ENCODE results near the gene RHOBTB3.

DNA sequence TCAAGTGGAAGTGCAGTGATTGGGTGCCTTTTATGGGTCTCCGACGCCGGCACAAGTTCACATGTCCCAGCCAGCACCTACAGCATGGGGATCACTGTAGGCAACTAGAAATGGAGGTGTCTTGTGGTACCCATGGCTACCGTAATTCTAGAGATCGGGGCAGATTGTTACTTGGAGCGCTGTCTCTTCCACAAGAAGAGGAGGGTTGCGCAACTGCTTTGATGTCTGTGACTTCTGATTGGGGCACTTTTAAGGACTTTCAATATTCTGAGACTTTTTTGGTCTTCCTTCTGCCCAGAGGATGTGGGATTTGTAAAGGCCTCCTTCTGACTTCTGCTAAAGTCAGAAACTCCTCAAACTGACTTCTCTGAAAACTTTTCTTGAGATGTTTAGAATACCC lies 49.5 kb downstream of the RHOBTB3 start:
- TF ChIP-seq CTCF (IDR thresholded peaks at IDR 0.05; ENCODE audit: low read depth, low read length) (no peak), POLR2A (IDR thresholded peaks at IDR 0.05; ENCODE audit: extremely low read depth, insufficient read length) (no peak)
- TF ChIP-seq, protein P1, sequence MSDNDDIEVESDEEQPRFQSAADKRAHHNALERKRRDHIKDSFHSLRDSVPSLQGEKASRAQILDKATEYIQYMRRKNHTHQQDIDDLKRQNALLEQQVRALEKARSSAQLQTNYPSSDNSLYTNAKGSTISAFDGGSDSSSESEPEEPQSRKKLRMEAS (IDR thresholded peaks at IDR 0.05; ENCODE audit: low read depth, low read length): no peak

All from NB4 (cell line).